Measurements from ENCODE around the gene ONECUT3. TPM values are rescaled to one million over a fixed set of nuclear protein-coding genes. Genes with fewer than 3 reads are reported as not detected.

The ONECUT3 gene
- total RNA-seq, 1 donor from 2014 or later: 1.0 TPM

GRCh38 chr19:1823020-1823419 lies 69.7 kb downstream of the ONECUT3 start:
- Mint-ChIP-seq H3K4me3 (no peak overlapping the region), H3K4me1 (no peaks in the 10 kb centered on the region), H3K27me3 (ENCODE audit: low read depth) (no peaks in the 10 kb centered on the region), H3K9me3 (no peaks in the 10 kb centered on the region), H3K27ac (ENCODE audit: unreplicated experiment) (no peak overlapping the region), H3K36me3 (ENCODE audit: low read depth) (peaks cover 6% of the 10 kb centered on the region)
- no peak for DNase-seq (ENCODE audit: low read depth, low spot score)
- no peak for TF ChIP-seq CTCF (conservative IDR thresholded peaks at IDR 0.05)

- no peak for DNase-seq (ENCODE audit: low read depth, low spot score)
- TF ChIP-seq CTCF (conservative IDR thresholded peaks at IDR 0.05): no peak
- Mint-ChIP-seq H3K9me3 (no peaks in the 10 kb centered on the region), H3K27me3 (ENCODE audit: low read depth) (no peaks in the 10 kb centered on the region), H3K36me3 (ENCODE audit: low read depth) (peaks cover 6% of the 10 kb centered on the region), H3K4me1 (no peaks in the 10 kb centered on the region), H3K4me3 (no peak overlapping the region), H3K27ac (ENCODE audit: unreplicated experiment) (no peak overlapping the region)
These were observed 70.4 kb downstream of the ONECUT3 start for GRCh38 chr19:1823539-1824251.

GRCh38 chr19:1824252-1824622 lies 70.9 kb downstream of the ONECUT3 start:
- Mint-ChIP-seq H3K36me3 (ENCODE audit: low read depth) (peaks cover 6% of the 10 kb centered on the region), H3K27ac (ENCODE audit: unreplicated experiment) (no peak overlapping the region)
- DNase-seq (ENCODE audit: low read depth, low spot score): no peak

GRCh38 chr19:1825909-1826556 lies 72.7 kb downstream of the ONECUT3 start:
- Mint-ChIP-seq H3K27ac (ENCODE audit: unreplicated experiment) (no peak overlapping the region), H3K36me3 (ENCODE audit: low read depth) (peaks cover 3% of the 10 kb centered on the region), H3K9me3 (no peaks in the 10 kb centered on the region), H3K27me3 (ENCODE audit: low read depth) (no peaks in the 10 kb centered on the region), H3K4me1 (no peaks in the 10 kb centered on the region), H3K4me3 (peak overlapping the region; percentile 44)
- peak; percentile 84 for DNase-seq (ENCODE audit: low read depth, low spot score)
- TF ChIP-seq CTCF (conservative IDR thresholded peaks at IDR 0.05): peak; percentile 90

More at GRCh38 chr19:1824252-1824622, 70.9 kb downstream of the ONECUT3 start:
- Mint-ChIP-seq H3K9me3 (no peaks in the 10 kb centered on the region), H3K4me3 (no peak overlapping the region), H3K4me1 (no peaks in the 10 kb centered on the region), H3K27me3 (ENCODE audit: low read depth) (no peaks in the 10 kb centered on the region)
- no peak for TF ChIP-seq CTCF (conservative IDR thresholded peaks at IDR 0.05)

- no peak overlapping the region for H3K27ac Mint-ChIP-seq (ENCODE audit: unreplicated experiment)
- no peak overlapping the region for H3K4me3 Mint-ChIP-seq
- H3K4me1 Mint-ChIP-seq: no peaks in the 10 kb centered on the region
- peaks cover 3% of the 10 kb centered on the region for H3K36me3 Mint-ChIP-seq (ENCODE audit: low read depth)
- no peak for DNase-seq (ENCODE audit: low read depth, low spot score)
- no peaks in the 10 kb centered on the region for H3K27me3 Mint-ChIP-seq (ENCODE audit: low read depth)
- no peaks in the 10 kb centered on the region for H3K9me3 Mint-ChIP-seq
- TF ChIP-seq CTCF (conservative IDR thresholded peaks at IDR 0.05): no peak
These were observed 73.5 kb downstream of the ONECUT3 start for GRCh38 chr19:1826557-1827521.

All from neural crest cell (in vitro differentiated cells).